VCaP (cell line): ENCODE data around the gene HNRNPA3.
"Not testable (repeated sequence)": the region's sequence is repeated elsewhere in the genome, so short reads cannot be mapped to it uniquely, and the experiment has no call there.

Source experiments
- H3K27ac ChIP-seq: fragments of 450-650 bp; 2 replicates; pipeline ENCODE4 v1.5.1; 2017
- TF ChIP-seq, protein P1 (sequence below): fragments of 450-650 bp; conservative IDR thresholded peaks from 2 replicates; pipeline ENCODE4 v1.5.1; 2017; ENCODE audit warnings: mild to moderate bottlenecking, moderate library complexity

Gene HNRNPA3

DNA sequence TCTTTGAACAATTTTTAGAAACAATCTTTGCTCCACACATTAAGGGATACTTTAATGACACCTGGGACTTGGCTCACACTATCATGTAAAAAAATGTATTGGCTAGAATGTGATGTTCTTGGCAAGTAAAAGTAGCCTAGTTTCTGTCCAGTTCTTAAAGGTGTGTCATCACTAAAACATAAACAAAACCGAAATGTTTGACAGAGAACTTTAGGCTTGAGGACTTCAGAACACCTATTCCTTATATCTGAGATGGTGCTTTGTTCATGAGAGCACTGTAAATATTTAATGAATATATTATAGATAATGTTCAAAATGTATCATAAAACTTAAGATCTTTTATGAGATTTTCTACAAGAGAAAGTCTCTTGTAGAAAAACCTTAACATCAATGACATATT, 19.8 kb upstream of the HNRNPA3 start:
- H3K27ac ChIP-seq, result no peak overlapping the region
- TF ChIP-seq, protein P1, sequence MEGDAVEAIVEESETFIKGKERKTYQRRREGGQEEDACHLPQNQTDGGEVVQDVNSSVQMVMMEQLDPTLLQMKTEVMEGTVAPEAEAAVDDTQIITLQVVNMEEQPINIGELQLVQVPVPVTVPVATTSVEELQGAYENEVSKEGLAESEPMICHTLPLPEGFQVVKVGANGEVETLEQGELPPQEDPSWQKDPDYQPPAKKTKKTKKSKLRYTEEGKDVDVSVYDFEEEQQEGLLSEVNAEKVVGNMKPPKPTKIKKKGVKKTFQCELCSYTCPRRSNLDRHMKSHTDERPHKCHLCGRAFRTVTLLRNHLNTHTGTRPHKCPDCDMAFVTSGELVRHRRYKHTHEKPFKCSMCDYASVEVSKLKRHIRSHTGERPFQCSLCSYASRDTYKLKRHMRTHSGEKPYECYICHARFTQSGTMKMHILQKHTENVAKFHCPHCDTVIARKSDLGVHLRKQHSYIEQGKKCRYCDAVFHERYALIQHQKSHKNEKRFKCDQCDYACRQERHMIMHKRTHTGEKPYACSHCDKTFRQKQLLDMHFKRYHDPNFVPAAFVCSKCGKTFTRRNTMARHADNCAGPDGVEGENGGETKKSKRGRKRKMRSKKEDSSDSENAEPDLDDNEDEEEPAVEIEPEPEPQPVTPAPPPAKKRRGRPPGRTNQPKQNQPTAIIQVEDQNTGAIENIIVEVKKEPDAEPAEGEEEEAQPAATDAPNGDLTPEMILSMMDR, result no peak

DNA sequence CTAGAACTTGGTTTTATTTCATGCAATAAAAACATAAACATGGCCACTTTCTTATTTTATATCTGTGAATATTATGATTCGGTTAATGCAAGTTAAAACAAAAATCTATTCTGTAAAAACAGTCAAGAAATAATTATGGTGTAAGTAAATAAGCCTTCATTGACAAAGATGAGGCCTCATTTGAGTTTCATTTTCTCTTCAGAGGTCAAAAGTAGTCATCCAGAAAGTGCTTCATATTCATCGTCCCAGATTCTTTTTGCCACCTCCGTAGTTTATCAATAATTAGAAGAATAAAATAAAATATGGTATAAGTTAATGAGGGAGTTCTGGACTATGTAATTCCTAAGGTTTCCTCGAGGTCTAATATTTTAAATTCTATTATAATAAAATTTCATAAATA, 19.4 kb upstream of the HNRNPA3 start:
- TF ChIP-seq, protein P1, result no peak
- no peak overlapping the region for H3K27ac ChIP-seq

GRCh38 chr2:177195194-177195593, 17.4 kb upstream of the HNRNPA3 start:
- no peak overlapping the region for H3K27ac ChIP-seq
- TF ChIP-seq, protein P1, result no peak

DNA sequence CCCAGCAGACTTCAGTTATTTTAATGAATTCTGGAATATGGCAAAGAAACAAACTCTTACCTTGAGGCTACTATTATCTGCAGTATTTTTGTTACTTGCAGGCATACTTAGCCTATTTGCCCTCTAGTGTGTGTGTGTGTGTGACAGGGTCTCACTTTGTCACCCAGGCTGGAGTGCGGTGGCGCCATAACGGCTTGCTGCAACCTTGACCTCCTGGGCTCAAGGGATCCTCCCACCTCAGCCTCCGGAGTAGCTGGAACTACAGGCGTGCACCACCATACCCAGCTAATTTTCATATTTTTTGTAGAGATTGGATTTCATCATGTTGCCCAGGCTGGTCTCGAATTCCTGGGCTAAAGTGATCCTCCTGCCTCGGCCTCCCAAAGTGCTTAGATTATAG, 12.2 kb upstream of the HNRNPA3 start:
- H3K27ac ChIP-seq, result not testable (repeated sequence)

DNA sequence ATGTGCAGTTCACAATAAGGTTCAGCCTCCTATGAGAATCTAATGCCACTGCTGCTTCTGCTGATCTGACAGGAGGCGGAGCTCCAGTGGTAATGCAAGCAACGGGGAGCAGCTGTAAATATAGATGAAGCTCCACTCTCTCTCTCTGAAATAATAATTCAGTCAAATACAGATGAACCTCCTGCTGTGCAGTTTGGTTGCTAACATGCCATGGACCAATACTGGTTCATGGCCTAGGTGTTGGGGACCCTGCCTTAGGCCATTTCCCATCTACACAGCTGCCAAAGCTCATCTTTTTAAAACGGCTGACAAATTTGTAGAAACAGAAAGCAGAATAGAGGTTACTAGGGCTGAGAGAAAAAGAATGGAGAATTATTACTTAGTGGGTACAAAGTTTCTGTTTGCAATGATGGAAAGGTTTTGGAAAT, 10.7 kb upstream of the HNRNPA3 start:
- TF ChIP-seq, protein P1, result no peak
- no peak overlapping the region for H3K27ac ChIP-seq

GRCh38 chr2:177204417-177204816, 8.2 kb upstream of the HNRNPA3 start:
- TF ChIP-seq, protein P1, result no peak
- no peak overlapping the region for H3K27ac ChIP-seq

GRCh38 chr2:177207101-177207500, 5.5 kb upstream of the HNRNPA3 start:
- TF ChIP-seq, protein P1, result no peak
- H3K27ac ChIP-seq, result no peak overlapping the region

DNA sequence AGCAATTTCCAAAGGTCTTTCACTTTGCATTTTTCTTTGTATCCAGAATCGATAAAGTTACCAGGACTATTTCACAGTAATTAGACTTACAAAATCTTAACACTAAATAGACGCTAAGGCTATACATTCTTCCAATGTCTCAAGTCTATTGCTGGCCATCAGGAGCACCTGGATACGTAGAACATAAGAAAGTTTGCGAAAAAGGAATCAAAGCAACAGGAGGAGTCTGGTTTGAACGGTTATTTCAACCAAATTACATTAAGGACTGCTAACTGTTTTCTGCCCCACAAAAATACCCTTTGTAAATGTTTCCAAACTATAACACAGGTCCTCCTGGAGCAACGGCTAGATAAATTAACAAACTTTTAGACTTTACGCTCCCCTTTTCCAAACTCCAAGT, 1.4 kb upstream of the HNRNPA3 start:
- TF ChIP-seq, protein P1, result no peak
- peak overlapping the region; percentile 97 for H3K27ac ChIP-seq
